Left lung (tissue), 10 donors: ENCODE results near the gene NRDC. TPM values are rescaled to one million over a fixed set of nuclear protein-coding genes. Genes with fewer than 3 reads are reported as not detected.

ENCODE experiments used
- ATAC-seq: fragments of 200-7000 bp; cut with Tn5 transposase; one replicate; pipeline ENCODE4 v1.9.1; 2020; ENCODE audit warnings: moderate library complexity
- DNase-seq, 4 donors: peaks; one replicate each; pipeline ENCODE4 v3.0.0-alpha.2; 2013 to 2020
- H3K27ac ChIP-seq, 2 donors: fragments of 200-600 bp; sonication (generic) in 1 of 2; one replicate each; pipeline versions ENCODE4 v1.5.0 to v1.8.0; 2020 to 2021
- H3K27me3 ChIP-seq, 2 donors: fragments of 200-600 bp; sonication (generic) in 1 of 2; one replicate each; pipeline versions ENCODE4 v1.5.0 to v1.8.0; 2020 to 2021
- H3K36me3 ChIP-seq, 2 donors: fragments of 200-600 bp; sonication (generic) in 1 of 2; one replicate each; pipeline versions ENCODE4 v1.5.0 to v1.8.0; 2020 to 2021
- H3K4me1 ChIP-seq, 2 donors: fragments of 200-600 bp; one replicate each; pipeline ENCODE4 v1.8.0; 2021
- H3K4me3 ChIP-seq, 2 donors: fragments of 200-600 bp; sonication (generic) in 1 of 2; one replicate each; pipeline versions ENCODE4 v1.5.0 to v1.8.0; 2020 to 2021; ENCODE audit warnings: mild to moderate bottlenecking in 1 of 2
- H3K9me3 ChIP-seq, 2 donors: fragments of 200-600 bp; sonication (generic) in 1 of 2; one replicate each; pipeline versions ENCODE4 v1.5.0 to v1.8.0; 2020 to 2021
- CTCF ChIP-seq, 2 donors: fragments of 200-600 bp; sonication (generic) in 1 of 2; IDR thresholded peaks; one replicate each; pipeline versions ENCODE4 v1.5.0 to v1.8.0; 2021; ENCODE audit warnings: antibody characterized with exemption in 2 of 2
- intact Hi-C, 2 donors: fragments of 100-400 bp; cut with DNase I; formaldehyde crosslinking; loops; one replicate each; pipeline versions ENCODE4 v1.11.2 to v1.14.2; 2022
- polyA plus RNA-seq, 6 donors: library from polyadenylated mRNA; unstranded; fragments of 120-200 nt; gene quantifications; one replicate each; pipeline ENCODE4 v1.2.1, GENCODE V29; 2013; ENCODE audit not compliant: insufficient read length in 6 of 6
- total RNA-seq, 2 donors: library from RNA; stranded (reverse); fragmentation: NEBNext Ultra II Directional; extraction: Animal tissue kit (Norgen Biotek cat#: 25700); gene quantifications; one replicate each; pipeline ENCODE4 v1.2.1, GENCODE V29; 2021
- donor health status: DM: no; HTN: yes; CAD: no.
- donor health status: DM: no; HTN: no; CAD: no.

The NRDC gene
- total and polyA plus RNA-seq, 8 donors: 101 to 176 (median 153) TPM

DNA sequence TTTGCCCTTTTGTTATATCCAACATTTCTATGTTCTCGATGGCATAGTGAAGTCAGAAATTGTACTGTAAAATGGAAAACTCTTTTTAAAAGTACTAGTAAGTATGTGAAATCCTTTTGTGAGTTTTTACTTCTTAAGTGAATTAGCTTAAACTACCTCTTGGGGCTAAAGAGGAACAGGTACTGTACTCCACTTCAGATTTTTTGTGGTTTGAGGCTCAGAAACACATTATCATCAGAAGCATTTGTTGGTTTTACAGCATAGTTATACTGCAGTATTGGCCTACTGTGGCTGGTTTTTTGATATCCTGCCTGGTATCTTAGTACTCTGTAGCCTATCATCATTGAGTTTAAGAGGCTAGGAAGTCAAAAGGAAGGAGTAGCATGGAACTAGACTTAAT is 117.2 kb downstream of the NRDC start:
- Histone ChIP-seq H3K4me1 (no peaks in the 10 kb centered on the region), H3K36me3 (peaks cover 0 to 30% of the 10 kb centered on the region in 2 donors), H3K4me3 (no peak overlapping the region), H3K27ac (no peak overlapping the region), H3K9me3 (no peaks in the 10 kb centered on the region), H3K27me3 (no peaks in the 10 kb centered on the region)
- DNase-seq: no peak
- intact Hi-C loops: no loop called here
- ATAC-seq: no peak
- no peak for TF ChIP-seq CTCF (IDR thresholded peaks at IDR 0.05)

GRCh38 chr1:51760872-51761271 is 117.7 kb downstream of the NRDC start:
- intact Hi-C loops: no loop called here

DNA sequence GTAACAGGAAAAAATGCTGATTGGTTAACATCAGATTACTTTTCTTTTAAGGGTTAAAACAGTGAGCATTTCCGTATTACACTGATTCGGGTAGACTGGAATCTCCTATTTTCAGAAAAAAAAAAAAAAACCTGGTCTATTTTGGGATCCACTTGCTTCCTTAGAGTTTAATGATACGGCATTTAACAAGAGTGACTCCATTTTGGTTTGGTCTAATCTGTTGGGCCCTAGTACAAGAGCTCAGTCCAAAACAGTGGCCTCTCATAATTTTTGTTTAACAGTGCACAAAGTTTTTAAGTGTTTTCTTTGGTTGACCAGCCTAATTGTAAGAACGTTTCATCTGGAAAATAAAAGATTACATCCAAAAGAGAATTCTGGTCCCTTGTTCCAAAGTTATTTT is 120.2 kb downstream of the NRDC start:
- ATAC-seq (no peak), DNase-seq (no peak)
- Histone ChIP-seq H3K9me3 (no peaks in the 10 kb centered on the region), H3K27ac (no peak overlapping the region), H3K4me1 (no peaks in the 10 kb centered on the region), H3K27me3 (no peaks in the 10 kb centered on the region), H3K36me3 (peaks cover 0 to 13% of the 10 kb centered on the region in 2 donors), H3K4me3 (no peak overlapping the region)
- no peak for TF ChIP-seq CTCF (IDR thresholded peaks at IDR 0.05)
- intact Hi-C loops: no loop called here

More at GRCh38 chr1:51760872-51761271, 117.7 kb downstream of the NRDC start:
- TF ChIP-seq CTCF (IDR thresholded peaks at IDR 0.05): no peak
- Histone ChIP-seq H3K36me3 (peaks cover 0 to 25% of the 10 kb centered on the region in 2 donors), H3K4me1 (no peaks in the 10 kb centered on the region), H3K27ac (no peak overlapping the region), H3K27me3 (no peaks in the 10 kb centered on the region), H3K4me3 (no peak overlapping the region), H3K9me3 (no peaks in the 10 kb centered on the region)
- ATAC-seq (no peak), DNase-seq (no peak)

DNA sequence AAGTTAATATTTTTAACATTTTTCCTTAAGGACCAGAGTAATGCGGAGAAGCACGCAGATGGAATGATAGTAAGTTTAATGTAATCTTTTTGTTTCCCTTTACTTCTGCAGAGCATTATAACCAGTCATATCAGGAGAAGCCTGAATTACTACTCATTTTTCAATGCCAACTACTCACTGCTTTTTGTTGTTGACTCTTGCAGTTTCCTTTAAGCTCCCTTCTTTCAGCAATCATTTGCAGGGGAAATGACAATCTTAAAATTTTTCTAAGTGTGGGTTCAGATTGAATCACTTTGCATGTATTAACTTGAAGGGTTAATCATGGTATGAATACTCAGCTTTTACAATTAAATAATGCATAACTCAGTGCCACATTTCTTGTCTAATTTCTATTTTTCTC is 122.2 kb downstream of the NRDC start:
- no peaks in the 10 kb centered on the region for H3K4me1 ChIP-seq
- no peak overlapping the region for H3K4me3 ChIP-seq
- H3K27me3 ChIP-seq: no peaks in the 10 kb centered on the region
- TF ChIP-seq CTCF (IDR thresholded peaks at IDR 0.05): no peak
- DNase-seq (no peak), ATAC-seq (no peak)
- intact Hi-C loops: no loop called here
- no peak overlapping the region for H3K27ac ChIP-seq
- H3K9me3 ChIP-seq: no peaks in the 10 kb centered on the region
- peaks cover 0 to 13% of the 10 kb centered on the region in 2 donors for H3K36me3 ChIP-seq

GRCh38 chr1:51755437-51755836 is 123.1 kb downstream of the NRDC start:
- no peak overlapping the region for H3K27ac ChIP-seq
- no peaks in the 10 kb centered on the region for H3K4me1 ChIP-seq
- peaks cover 0 to 14% of the 10 kb centered on the region in 2 donors for H3K36me3 ChIP-seq
- no peak for ATAC-seq
- TF ChIP-seq CTCF (IDR thresholded peaks at IDR 0.05): no peak
- no peaks in the 10 kb centered on the region for H3K9me3 ChIP-seq
- no peak overlapping the region for H3K4me3 ChIP-seq
- DNase-seq: no peak
- intact Hi-C loops: no loop called here
- no peaks in the 10 kb centered on the region for H3K27me3 ChIP-seq
